Thyroid gland (tissue), 4 donors: ENCODE measurements around the gene DNAH3.

Source experiments
- POLR2A ChIP-seq, 2 donors: fragments of 450-650 bp; IDR thresholded peaks; one replicate each; pipeline ENCODE4 v1.6.1; 2017; ENCODE audit warnings: antibody characterized with exemption in 2 of 2, mild to moderate bottlenecking in 2 of 2, moderate library complexity in 1 of 2
- TF ChIP-seq, protein P1 (sequence below), 6 experiments: fragments of 200-600 bp in 3 of 6; fragments of 450-650 bp in 3 of 6; sonication (generic) in 3 of 6; IDR thresholded peaks; one replicate each; pipeline ENCODE4 v1.5.1; 2016 to 2019; ENCODE audit warnings: antibody characterized with exemption in 6 of 6, mild to moderate bottlenecking in 2 of 6, inconsistent platforms in 1 of 6, moderate library complexity in 1 of 6

- TF ChIP-seq, protein P1, sequence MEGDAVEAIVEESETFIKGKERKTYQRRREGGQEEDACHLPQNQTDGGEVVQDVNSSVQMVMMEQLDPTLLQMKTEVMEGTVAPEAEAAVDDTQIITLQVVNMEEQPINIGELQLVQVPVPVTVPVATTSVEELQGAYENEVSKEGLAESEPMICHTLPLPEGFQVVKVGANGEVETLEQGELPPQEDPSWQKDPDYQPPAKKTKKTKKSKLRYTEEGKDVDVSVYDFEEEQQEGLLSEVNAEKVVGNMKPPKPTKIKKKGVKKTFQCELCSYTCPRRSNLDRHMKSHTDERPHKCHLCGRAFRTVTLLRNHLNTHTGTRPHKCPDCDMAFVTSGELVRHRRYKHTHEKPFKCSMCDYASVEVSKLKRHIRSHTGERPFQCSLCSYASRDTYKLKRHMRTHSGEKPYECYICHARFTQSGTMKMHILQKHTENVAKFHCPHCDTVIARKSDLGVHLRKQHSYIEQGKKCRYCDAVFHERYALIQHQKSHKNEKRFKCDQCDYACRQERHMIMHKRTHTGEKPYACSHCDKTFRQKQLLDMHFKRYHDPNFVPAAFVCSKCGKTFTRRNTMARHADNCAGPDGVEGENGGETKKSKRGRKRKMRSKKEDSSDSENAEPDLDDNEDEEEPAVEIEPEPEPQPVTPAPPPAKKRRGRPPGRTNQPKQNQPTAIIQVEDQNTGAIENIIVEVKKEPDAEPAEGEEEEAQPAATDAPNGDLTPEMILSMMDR (IDR thresholded peaks at IDR 0.05), result no peak
- no peak for TF ChIP-seq POLR2A (IDR thresholded peaks at IDR 0.05)
Observed at GRCh38 chr16:20916942-20917341, 233.7 kb downstream of the DNAH3 start.
